HCT116 (cell line): ENCODE data around the gene PRELID2. TPM values are rescaled to one million over a fixed set of nuclear protein-coding genes. Genes with fewer than 3 reads are reported as not detected.

Experiments used
- ATAC-seq: fragments of 200-7000 bp; cut with Tn5 transposase; 2 replicates; pipeline ENCODE4 v1.9.1; 2020; ENCODE audit warnings: mild to moderate bottlenecking, moderate library complexity
- BruUV-seq: library from RNA; stranded (reverse); fragments of 400-500 nt; replicated peaks from 2 replicates; lab custom pipeline; 2021; lab: Mats Ljungman, UMichigan
- CTCF ChIA-PET: fragments of 300-600 bp; sonication (Branson Sonifier 250); formaldehyde crosslinking; loops from one replicate; lab custom pipeline; 2021; ENCODE audit warnings: antibody characterized with exemption; lab: Charles Lee
- POLR2A ChIA-PET: fragments of 300-600, 350-600 bp; sonication (Branson Sonifier 250); formaldehyde crosslinking; loops from one replicate; lab custom pipeline; 2021; ENCODE audit warnings: antibody characterized with exemption; lab: Charles Lee
- RAD21 ChIA-PET, 2 experiments: fragments of 300-600 bp; sonication (Branson Sonifier 250); formaldehyde crosslinking; loops; one replicate each; lab custom pipeline; 2023; ENCODE audit warnings: low total read pairs in 2 of 2; ENCODE audit not compliant: uncharacterized antibody in 2 of 2, unreplicated experiment in 2 of 2, low non-redundant PET in 1 of 2; lab: Charles Lee
- DNase-seq: peaks from one replicate; pipeline ENCODE4 v3.0.0-alpha.2; 2010; ENCODE audit warnings: low read depth, low spot score
- H2AFZ ChIP-seq: fragments of 200-600 bp; shearing (Covaris generic), sonication (generic); 2 replicates; pipeline ENCODE4 v1.6.1; 2017; ENCODE audit warnings: low read depth, mixed run types, mixed read lengths, antibody characterized with exemption, low read length; ENCODE audit not compliant: poor library complexity, severe bottlenecking
- H3K27ac ChIP-seq: 2 replicates; pipeline ENCODE4 v1.5.1; 2012; ENCODE audit warnings: low read depth, low read length
- H3K27me3 ChIP-seq: fragments of 200-600 bp; sonication (generic); 2 replicates; pipeline ENCODE4 v1.6.1; 2016; ENCODE audit warnings: mixed run types, low read length, mixed read lengths; ENCODE audit not compliant: insufficient read depth
- H3K36me3 ChIP-seq, 2 experiments: fragments of 200-500 bp in 1 of 2; fragments of 200-600 bp in 1 of 2; sonication (Bioruptor generic) in 1 of 2; sonication (generic) in 1 of 2; 2 replicates each; pipeline versions ENCODE4 v1.5.1 to v1.6.1; 2014 to 2016; ENCODE audit warnings: low read length in 2 of 2, inconsistent platforms in 1 of 2, mixed read lengths in 1 of 2, mixed run types in 1 of 2; ENCODE audit not compliant: insufficient read depth in 2 of 2, control insufficient read depth in 1 of 2
- H3K4me1 ChIP-seq, 2 experiments: fragments of 200-600 bp in 1 of 2; sonication (generic) in 1 of 2; 2 replicates each; pipeline versions ENCODE4 v1.5.1 to v1.6.1; 2012 to 2017; ENCODE audit warnings: low read length in 2 of 2, inconsistent platforms in 1 of 2, mild to moderate bottlenecking in 1 of 2, mixed read lengths in 1 of 2, mixed run types in 1 of 2, moderate library complexity in 1 of 2; ENCODE audit not compliant: insufficient read depth in 2 of 2, control insufficient read depth in 1 of 2
- H3K4me2 ChIP-seq: fragments of 200-600 bp; sonication (generic); 2 replicates; pipeline ENCODE4 v1.6.1; 2017; ENCODE audit warnings: mixed run types, low read length, mixed read lengths
- H3K4me3 ChIP-seq, 2 experiments: fragments of 200-600 bp in 1 of 2; sonication (generic) in 1 of 2; replicated peaks in 1 of 2; 2 replicates each; pipeline ENCODE4 v1.5.1; 2011 to 2016; ENCODE audit warnings: low read length in 2 of 2, control low read depth in 1 of 2, low read depth in 1 of 2, mild to moderate bottlenecking in 1 of 2, mixed read lengths in 1 of 2, mixed run types in 1 of 2
- H3K79me2 ChIP-seq: fragments of 200-600 bp; sonication (generic); 2 replicates; pipeline ENCODE4 v1.6.1; 2017; ENCODE audit warnings: mild to moderate bottlenecking, mixed run types, low read length, moderate library complexity, mixed read lengths; ENCODE audit not compliant: insufficient read depth
- H3K9ac ChIP-seq: fragments of 200-600 bp; sonication (generic); 2 replicates; pipeline ENCODE4 v1.6.1; 2016; ENCODE audit warnings: low read length, mixed read lengths
- H3K9me2 ChIP-seq: fragments of 200-600 bp; sonication (generic), shearing (Covaris generic); 2 replicates; pipeline ENCODE4 v1.6.1; 2017; ENCODE audit warnings: mixed run types, mild to moderate bottlenecking, moderate library complexity; ENCODE audit not compliant: insufficient read depth
- H3K9me3 ChIP-seq, 2 experiments: fragments of 200-500 bp in 1 of 2; fragments of 200-600 bp in 1 of 2; sonication (Bioruptor generic) in 1 of 2; sonication (generic) in 1 of 2; 2 replicates each; pipeline ENCODE4 v1.6.1; 2014 to 2017; ENCODE audit warnings: low read length in 2 of 2, mixed read lengths in 2 of 2, inconsistent platforms in 1 of 2, low read depth in 1 of 2, mild to moderate bottlenecking in 1 of 2, mixed run types in 1 of 2, moderate library complexity in 1 of 2; ENCODE audit not compliant: control insufficient read depth in 1 of 2, insufficient read depth in 1 of 2
- H4K20me1 ChIP-seq: fragments of 200-600 bp; sonication (generic), shearing (Covaris generic); 2 replicates; pipeline ENCODE4 v1.6.1; 2017; ENCODE audit warnings: mixed run types, mild to moderate bottlenecking, moderate library complexity; ENCODE audit not compliant: insufficient read depth
- CEBPB ChIP-seq: IDR thresholded peaks from 2 replicates; pipeline ENCODE4 v1.6.1; 2012; ENCODE audit warnings: low read depth
- ELF1 ChIP-seq: IDR thresholded peaks from 2 replicates; pipeline ENCODE4 v1.6.1; 2012; ENCODE audit warnings: low read depth, borderline replicate concordance
- EZH2 ChIP-seq: fragments of 200-600 bp; sonication (generic); IDR thresholded peaks from 2 replicates; pipeline ENCODE4 v1.6.1; 2017; ENCODE audit warnings: antibody characterized with exemption, mixed run types
- JUND ChIP-seq: IDR thresholded peaks from 2 replicates; pipeline ENCODE4 v1.6.1; 2012
- POLR2A ChIP-seq: IDR thresholded peaks from 2 replicates; pipeline ENCODE4 v1.7.0; 2011; ENCODE audit warnings: borderline replicate concordance; ENCODE audit not compliant: insufficient read depth, insufficient read length; ENCODE audit errors: extremely low read depth
- POLR2AphosphoS5 ChIP-seq: IDR thresholded peaks from 2 replicates; pipeline ENCODE4 v1.6.1; 2011; ENCODE audit warnings: mild to moderate bottlenecking, low read depth, low read length, moderate library complexity
- SIN3A ChIP-seq: IDR thresholded peaks from 2 replicates; pipeline ENCODE4 v1.6.1; 2012; ENCODE audit warnings: low read depth
- SP1 ChIP-seq: IDR thresholded peaks from 2 replicates; pipeline ENCODE4 v1.6.1; 2012; ENCODE audit warnings: low read depth
- TCF7L2 ChIP-seq: IDR thresholded peaks from 2 replicates; pipeline ENCODE4 v1.7.0; 2011; ENCODE audit warnings: borderline replicate concordance, inconsistent platforms; ENCODE audit not compliant: insufficient read depth, insufficient read length; ENCODE audit errors: extremely low read depth
- YY1 ChIP-seq: IDR thresholded peaks from 2 replicates; pipeline ENCODE4 v1.6.1; 2011; ENCODE audit warnings: low read length, low read depth, moderate library complexity, mild to moderate bottlenecking; ENCODE audit not compliant: insufficient replicate concordance; ENCODE audit errors: extremely low read depth
- ZFX ChIP-seq: fragments of 450-650 bp; IDR thresholded peaks from 2 replicates; pipeline ENCODE4 v1.6.1; 2017
- ZNF274 ChIP-seq: fragments of 200-500 bp; sonication (Bioruptor generic); IDR thresholded peaks from 2 replicates; pipeline ENCODE4 v1.6.1; 2014; ENCODE audit warnings: mild to moderate bottlenecking, low read depth, low read length, inconsistent platforms
- intact Hi-C: fragments of 100-400 bp; cut with micrococcal nuclease; formaldehyde crosslinking; loops from 2 replicates; pipeline ENCODE4 v1.10.0; 2022
- total RNA-seq: library from RNA; stranded (reverse); gene quantifications from one replicate; pipeline ENCODE4 v1.2.1, GENCODE V29; 2021; ENCODE audit not compliant: unreplicated experiment
- TF ChIP-seq, protein P1 (sequence below), 3 experiments: fragments of 200-600 bp in 1 of 3; sonication (generic) in 1 of 3; IDR thresholded peaks in 2 of 3; conservative IDR thresholded peaks in 1 of 3; 2 replicates each; pipeline ENCODE4 v1.5.1; 2012 to 2017; ENCODE audit warnings: low read depth in 2 of 3, low read length in 2 of 3, antibody characterized with exemption in 1 of 3, borderline replicate concordance in 1 of 3, control low read depth in 1 of 3, mild to moderate bottlenecking in 1 of 3, mixed read lengths in 1 of 3, mixed run types in 1 of 3, moderate library complexity in 1 of 3; ENCODE audit not compliant: insufficient read depth in 1 of 3
- TF ChIP-seq, protein P2 (sequence below): IDR thresholded peaks from 2 replicates; pipeline ENCODE4 v1.6.1; 2012
- TF ChIP-seq, protein P3 (sequence below): IDR thresholded peaks from 2 replicates; pipeline ENCODE4 v1.6.1; 2011; ENCODE audit warnings: mild to moderate bottlenecking, low read length, moderate library complexity; ENCODE audit not compliant: insufficient replicate concordance; ENCODE audit errors: extremely low read depth

Gene PRELID2
- total RNA-seq, 1 experiment from 2014 or later, result 20.1 TPM

DNA sequence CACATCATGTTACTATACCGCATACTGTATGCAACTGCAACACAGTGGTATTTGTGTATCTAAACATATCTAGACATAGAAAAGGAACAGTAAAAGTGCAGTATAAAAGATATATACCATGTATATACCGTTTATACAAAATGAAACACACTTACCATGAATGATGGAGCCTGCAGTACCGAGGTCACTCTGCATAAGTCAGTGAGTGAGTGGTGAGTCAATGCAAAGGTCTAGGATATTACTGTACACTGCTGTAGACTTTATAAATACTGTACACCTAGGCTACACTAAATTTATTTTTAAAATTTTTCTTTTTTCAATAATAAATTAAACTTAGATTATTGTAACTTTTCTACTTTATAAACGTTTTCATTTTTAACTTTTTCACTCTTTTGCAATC is 29.3 kb downstream of the PRELID2 start (continued):
- TF ChIP-seq, protein P1, sequence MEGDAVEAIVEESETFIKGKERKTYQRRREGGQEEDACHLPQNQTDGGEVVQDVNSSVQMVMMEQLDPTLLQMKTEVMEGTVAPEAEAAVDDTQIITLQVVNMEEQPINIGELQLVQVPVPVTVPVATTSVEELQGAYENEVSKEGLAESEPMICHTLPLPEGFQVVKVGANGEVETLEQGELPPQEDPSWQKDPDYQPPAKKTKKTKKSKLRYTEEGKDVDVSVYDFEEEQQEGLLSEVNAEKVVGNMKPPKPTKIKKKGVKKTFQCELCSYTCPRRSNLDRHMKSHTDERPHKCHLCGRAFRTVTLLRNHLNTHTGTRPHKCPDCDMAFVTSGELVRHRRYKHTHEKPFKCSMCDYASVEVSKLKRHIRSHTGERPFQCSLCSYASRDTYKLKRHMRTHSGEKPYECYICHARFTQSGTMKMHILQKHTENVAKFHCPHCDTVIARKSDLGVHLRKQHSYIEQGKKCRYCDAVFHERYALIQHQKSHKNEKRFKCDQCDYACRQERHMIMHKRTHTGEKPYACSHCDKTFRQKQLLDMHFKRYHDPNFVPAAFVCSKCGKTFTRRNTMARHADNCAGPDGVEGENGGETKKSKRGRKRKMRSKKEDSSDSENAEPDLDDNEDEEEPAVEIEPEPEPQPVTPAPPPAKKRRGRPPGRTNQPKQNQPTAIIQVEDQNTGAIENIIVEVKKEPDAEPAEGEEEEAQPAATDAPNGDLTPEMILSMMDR (IDR thresholded peaks at IDR 0.05 in 2 of 3, conservative IDR thresholded peaks at IDR 0.05 in 1 of 3; ENCODE audit: borderline replicate concordance in 1 of 3, insufficient read depth in 1 of 3, low read depth in 2 of 3, low read length in 2 of 3), result no peak
- no peak for TF ChIP-seq SIN3A
- TF ChIP-seq YY1, result no peak
- TF ChIP-seq, protein P2, sequence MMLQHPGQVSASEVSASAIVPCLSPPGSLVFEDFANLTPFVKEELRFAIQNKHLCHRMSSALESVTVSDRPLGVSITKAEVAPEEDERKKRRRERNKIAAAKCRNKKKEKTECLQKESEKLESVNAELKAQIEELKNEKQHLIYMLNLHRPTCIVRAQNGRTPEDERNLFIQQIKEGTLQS, result no peak
- TF ChIP-seq, protein P3, sequence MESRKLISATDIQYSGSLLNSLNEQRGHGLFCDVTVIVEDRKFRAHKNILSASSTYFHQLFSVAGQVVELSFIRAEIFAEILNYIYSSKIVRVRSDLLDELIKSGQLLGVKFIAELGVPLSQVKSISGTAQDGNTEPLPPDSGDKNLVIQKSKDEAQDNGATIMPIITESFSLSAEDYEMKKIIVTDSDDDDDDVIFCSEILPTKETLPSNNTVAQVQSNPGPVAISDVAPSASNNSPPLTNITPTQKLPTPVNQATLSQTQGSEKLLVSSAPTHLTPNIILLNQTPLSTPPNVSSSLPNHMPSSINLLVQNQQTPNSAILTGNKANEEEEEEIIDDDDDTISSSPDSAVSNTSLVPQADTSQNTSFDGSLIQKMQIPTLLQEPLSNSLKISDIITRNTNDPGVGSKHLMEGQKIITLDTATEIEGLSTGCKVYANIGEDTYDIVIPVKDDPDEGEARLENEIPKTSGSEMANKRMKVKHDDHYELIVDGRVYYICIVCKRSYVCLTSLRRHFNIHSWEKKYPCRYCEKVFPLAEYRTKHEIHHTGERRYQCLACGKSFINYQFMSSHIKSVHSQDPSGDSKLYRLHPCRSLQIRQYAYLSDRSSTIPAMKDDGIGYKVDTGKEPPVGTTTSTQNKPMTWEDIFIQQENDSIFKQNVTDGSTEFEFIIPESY, result no peak
- no peak for TF ChIP-seq CEBPB
- TF ChIP-seq POLR2A, result no peak
- TF ChIP-seq POLR2AphosphoS5, result no peak

DNA sequence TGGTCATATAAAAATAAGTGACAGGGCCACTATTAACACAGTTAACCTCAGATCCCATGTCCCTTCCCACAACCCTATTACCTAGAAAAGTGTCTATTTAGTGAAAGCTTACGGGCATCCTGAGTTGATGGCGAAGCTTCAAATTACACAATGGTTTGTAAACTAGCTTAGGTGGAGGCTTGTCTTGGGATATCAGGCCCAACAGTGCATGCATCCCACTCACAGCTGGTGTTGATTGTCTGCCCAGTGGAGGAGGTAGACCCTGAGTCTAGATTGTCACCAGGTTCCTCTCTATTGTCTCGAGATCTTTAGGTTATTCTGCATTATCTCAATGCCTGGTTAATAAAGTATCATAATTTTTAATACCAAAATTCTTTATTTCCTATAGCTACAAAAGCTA is 30.4 kb downstream of the PRELID2 start:
- no peak overlapping the region for H3K9ac ChIP-seq
- H3K36me3 ChIP-seq, result no peaks in the 10 kb centered on the region
- intact Hi-C loops, result no loop called here
- BruUV-seq, result no TSS peak
- H4K20me1 ChIP-seq, result no peaks in the 10 kb centered on the region
- no peaks in the 10 kb centered on the region for H3K4me1 ChIP-seq
- ChIA-PET CTCF (no interaction called here), POLR2A (no interaction called here), RAD21 (no interaction called here)
- H2AFZ ChIP-seq, result no peak overlapping the region
- H3K79me2 ChIP-seq, result no peaks in the 10 kb centered on the region
- H3K27me3 ChIP-seq, result no peaks in the 10 kb centered on the region
- no peaks in the 10 kb centered on the region for H3K9me3 ChIP-seq
- ATAC-seq (no peak), DNase-seq (no peak)
- H3K9me2 ChIP-seq, result no peaks in the 10 kb centered on the region
- H3K4me2 ChIP-seq, result no peak overlapping the region
- no peak overlapping the region for H3K4me3 ChIP-seq
- H3K27ac ChIP-seq, result no peak overlapping the region
- TF ChIP-seq ZFX (no peak), EZH2 (no peak), SP1 (no peak), ZNF274 (no peak), ELF1 (no peak), POLR2AphosphoS5 (no peak), CEBPB (no peak), TCF7L2 (no peak), JUND (no peak)
- TF ChIP-seq, protein P2, result no peak
- TF ChIP-seq, protein P1 (IDR thresholded peaks at IDR 0.05 in 2 of 3, conservative IDR thresholded peaks at IDR 0.05 in 1 of 3; ENCODE audit: borderline replicate concordance in 1 of 3, insufficient read depth in 1 of 3, low read depth in 2 of 3, low read length in 2 of 3), result no peak
- TF ChIP-seq, protein P3, result no peak
